ENCODE data around the gene REG1A. TPM values are rescaled to one million over a fixed set of nuclear protein-coding genes. Genes with fewer than 3 reads are reported as not detected.

REG1A gene
- total RNA-seq, 1 experiment from 2014 or later, result 4.8 TPM

- no peak for TF ChIP-seq HMGA2 (CRISPR knock-in tag; IDR thresholded peaks at IDR 0.05)
Observed at GRCh38 chr2:79105259-79105658, 15.0 kb upstream of the REG1A start (continued).

GRCh38 chr2:79112269-79112668 lies 8.0 kb upstream of the REG1A start:
- Mint-ChIP-seq H3K4me3 (no peak overlapping the region; the same call in 1 of the 2 replicates), H3K36me3 (no peaks in the 10 kb centered on the region; the same call in 1 of the 2 replicates), H3K27ac (no peak overlapping the region), H3K9me3 (no peaks in the 10 kb centered on the region), H3K27me3 (ENCODE audit: low read depth) (peaks cover 2% of the 10 kb centered on the region; the same call in 1 of the 2 replicates), H3K4me1 (0 out of 2 replicates have a peak, but pooled peaks cover 4% of the 10 kb centered on the region)
- TF ChIP-seq ZBTB21 (CRISPR knock-in tag; IDR thresholded peaks at IDR 0.05; ENCODE audit: borderline replicate concordance) (no peak), ZNF425 (CRISPR knock-in tag; conservative IDR thresholded peaks at IDR 0.05) (no peak)
- POLR2A ChIA-PET, result no interaction called here
- CTCF ChIA-PET, result no interaction called here
- ATAC-seq (no peak), DNase-seq (ENCODE audit: low spot score) (no peak)

GRCh38 chr2:79114797-79115494 lies 5.3 kb upstream of the REG1A start:
- peaks cover 5% of the 10 kb centered on the region for H3K9me3 Mint-ChIP-seq
- ChIA-PET CTCF (no interaction called here), POLR2A (interaction anchor here (0.7 kb wide), 1 partner anchor 105 kb away, joined by 3 read pairs; no protein-coding TSS in a partner anchor)
- no peak for DNase-seq (ENCODE audit: low spot score)
- no peaks in the 10 kb centered on the region; the same call in 1 of the 2 replicates for H3K36me3 Mint-ChIP-seq
- no peak overlapping the region for H3K4me3 Mint-ChIP-seq
- H3K27ac Mint-ChIP-seq, result no peak overlapping the region
- peaks cover 2% of the 10 kb centered on the region; the same call in 1 of the 2 replicates for H3K27me3 Mint-ChIP-seq (ENCODE audit: low read depth)
- no peak for ATAC-seq
- TF ChIP-seq PREB (CRISPR knock-in tag; IDR thresholded peaks at IDR 0.05; ENCODE audit: borderline replicate concordance), result no peak
- TF ChIP-seq ZBTB21 (CRISPR knock-in tag; IDR thresholded peaks at IDR 0.05; ENCODE audit: borderline replicate concordance), result no peak
- TF ChIP-seq SP1 (CRISPR knock-in tag; conservative IDR thresholded peaks at IDR 0.05), result no peak
- no peak for TF ChIP-seq OVOL2 (CRISPR knock-in tag; IDR thresholded peaks at IDR 0.05; ENCODE audit: borderline replicate concordance)
- TF ChIP-seq E2F1 (CRISPR knock-in tag; IDR thresholded peaks at IDR 0.05), result no peak
- no peak for TF ChIP-seq MAX (CRISPR knock-in tag; IDR thresholded peaks at IDR 0.05)
- TF ChIP-seq ELF4 (CRISPR knock-in tag; IDR thresholded peaks at IDR 0.05; ENCODE audit: low read depth), result no peak
- TF ChIP-seq SOX15 (CRISPR knock-in tag; IDR thresholded peaks at IDR 0.05), result no peak
- TF ChIP-seq ATF2 (CRISPR knock-in tag; IDR thresholded peaks at IDR 0.05; ENCODE audit: borderline replicate concordance, low read depth), result no peak
- TF ChIP-seq NR1H2 (CRISPR knock-in tag; IDR thresholded peaks at IDR 0.05), result no peak
- no peak for TF ChIP-seq ZNF263 (CRISPR knock-in tag; IDR thresholded peaks at IDR 0.05; ENCODE audit: low read depth)
- no peak for TF ChIP-seq FOXK1 (CRISPR knock-in tag; IDR thresholded peaks at IDR 0.05)
- TF ChIP-seq ZMAT4 (CRISPR knock-in tag; IDR thresholded peaks at IDR 0.05), result no peak
- no peak for TF ChIP-seq ZNF416 (CRISPR knock-in tag; IDR thresholded peaks at IDR 0.05)
- no peak for TF ChIP-seq NFYB (CRISPR knock-in tag; conservative IDR thresholded peaks at IDR 0.05; ENCODE audit: low read depth)
- no peak for TF ChIP-seq FOXP1 (CRISPR knock-in tag; IDR thresholded peaks at IDR 0.05; ENCODE audit: borderline replicate concordance)
- TF ChIP-seq TP53 (CRISPR knock-in tag; IDR thresholded peaks at IDR 0.05), result no peak
- no peak for TF ChIP-seq MYBL2 (CRISPR knock-in tag; IDR thresholded peaks at IDR 0.05)
- no peak for TF ChIP-seq GABPB1 (CRISPR knock-in tag; IDR thresholded peaks at IDR 0.05)
- H3K4me1 Mint-ChIP-seq, result 0 out of 2 replicates have a peak, but pooled peaks cover 4% of the 10 kb centered on the region
